ENCODE data around the gene TBC1D8.

GRCh38 chr2:101133492-101134100 lies 17.6 kb downstream of the TBC1D8 start:
- TF ChIP-seq ZFX (CRISPR knock-in tag; IDR thresholded peaks at IDR 0.05) = no peak
- no peak for TF ChIP-seq RFX5 (IDR thresholded peaks at IDR 0.05; ENCODE audit: low read depth, low read length)
- TF ChIP-seq REST (IDR thresholded peaks at IDR 0.05; ENCODE audit: borderline replicate concordance) = no peak
- no peak for TF ChIP-seq REST (CRISPR knock-in tag; IDR thresholded peaks at IDR 0.05; ENCODE audit: low read depth)
- no peak for TF ChIP-seq NBN (IDR thresholded peaks at IDR 0.05; ENCODE audit: low read depth)
- no peak for TF ChIP-seq ZNF311 (CRISPR knock-in tag; IDR thresholded peaks at IDR 0.05)
- no peak for TF ChIP-seq ESRRA (IDR thresholded peaks at IDR 0.05; ENCODE audit: borderline replicate concordance, low read depth)
- no peak for TF ChIP-seq CTCF (IDR thresholded peaks at IDR 0.05 in 2 of 3, conservative IDR thresholded peaks at IDR 0.05 in 1 of 3; ENCODE audit: insufficient read depth in 2 of 3, low read depth in 1 of 3, low read length in 3 of 3)
- TF ChIP-seq RBM25 (IDR thresholded peaks at IDR 0.05; ENCODE audit: low read depth, low read length, severe bottlenecking) = no peak

Measured in K562 (cell line).